ENCODE results near the gene BEGAIN.

BEGAIN gene

DNA sequence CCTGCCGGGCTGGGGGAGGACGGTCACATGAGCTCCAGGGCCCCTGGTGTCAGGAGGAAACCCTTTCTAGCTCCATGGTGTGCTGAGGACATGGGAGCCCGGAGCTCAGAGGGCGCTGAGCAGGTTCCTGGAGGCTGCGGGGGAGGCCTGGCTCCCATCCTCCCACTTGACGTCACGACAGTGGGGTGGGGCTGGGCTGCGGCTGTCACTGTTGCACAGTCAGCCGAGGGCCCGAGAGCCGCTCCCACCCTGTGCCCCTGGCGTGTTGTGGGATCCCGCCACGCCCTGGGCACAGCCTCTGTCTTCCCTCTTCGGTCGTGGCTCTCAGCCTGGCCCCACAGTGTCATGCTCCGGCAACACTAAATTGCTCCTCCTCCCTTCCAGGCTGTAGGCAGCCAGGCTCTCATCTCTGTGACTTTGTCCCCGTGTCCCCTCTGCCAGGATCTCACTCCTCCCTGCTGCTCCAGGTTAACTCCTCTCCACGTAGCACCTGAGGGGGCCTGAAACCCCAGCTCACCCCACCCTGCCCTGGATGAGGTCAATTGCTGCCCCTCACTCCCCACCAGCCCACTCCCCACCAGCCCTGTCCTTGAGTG, 33.0 kb downstream of the BEGAIN start:
- DNase-seq (ENCODE audit: extremely low read depth, low read depth): no peak
- no peak for TF ChIP-seq CTCF (IDR thresholded peaks at IDR 0.05; ENCODE audit: low read depth, low read length)

- TF ChIP-seq CTCF (IDR thresholded peaks at IDR 0.05; ENCODE audit: low read depth, low read length): no peak
- no peak for DNase-seq (ENCODE audit: extremely low read depth, low read depth)
Measured at GRCh38 chr14:100553471-100553870, 33.7 kb downstream of the BEGAIN start.

- no peak for DNase-seq (ENCODE audit: extremely low read depth, low read depth)
- TF ChIP-seq CTCF (IDR thresholded peaks at IDR 0.05; ENCODE audit: low read depth, low read length): no peak
Measured at GRCh38 chr14:100552524-100553125, 34.6 kb downstream of the BEGAIN start.

GRCh38 chr14:100551056-100551455, 36.2 kb downstream of the BEGAIN start:
- TF ChIP-seq CTCF (IDR thresholded peaks at IDR 0.05; ENCODE audit: low read depth, low read length): no peak
- DNase-seq (ENCODE audit: extremely low read depth, low read depth): no peak

DNA sequence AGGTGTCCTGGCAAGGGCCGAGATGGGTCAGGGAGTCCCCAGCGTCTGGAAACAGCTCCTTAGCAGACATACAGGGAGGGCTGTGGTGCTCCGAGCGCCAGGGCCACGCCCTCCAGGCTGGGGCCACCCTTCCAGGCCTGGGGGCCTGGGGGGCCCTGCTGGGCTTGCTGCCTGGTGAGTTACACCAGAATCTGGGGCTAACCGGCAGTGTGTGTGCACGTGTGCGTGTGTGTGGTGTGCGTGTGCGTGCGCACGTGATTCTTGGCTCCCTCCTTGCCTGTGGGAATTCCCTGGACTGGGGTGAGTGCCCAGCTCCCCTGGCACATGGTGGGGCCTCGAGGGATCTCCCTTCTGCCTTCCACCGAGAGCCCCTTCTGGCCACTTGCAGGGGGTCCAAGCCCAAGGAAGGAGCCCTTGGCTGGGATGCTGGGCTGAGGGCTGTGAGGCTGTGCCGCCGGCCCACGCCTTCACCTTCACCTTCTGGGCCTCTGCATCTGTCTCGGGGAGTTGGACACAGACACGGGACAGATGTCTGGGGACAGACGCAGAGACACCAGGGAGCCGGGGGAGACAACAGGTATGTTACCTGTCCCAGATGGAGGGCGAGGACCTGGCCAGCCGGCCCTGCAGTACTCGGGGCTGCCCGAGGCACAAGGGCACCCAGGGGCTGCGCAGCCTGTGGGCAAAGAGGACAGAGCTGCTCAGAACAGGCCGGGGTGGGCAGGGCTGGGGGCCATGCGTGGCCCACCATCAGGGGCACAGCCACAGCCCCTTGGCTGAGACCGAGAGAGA, 37.2 kb downstream of the BEGAIN start:
- no peak for TF ChIP-seq CTCF (IDR thresholded peaks at IDR 0.05; ENCODE audit: low read depth, low read length)
- DNase-seq (ENCODE audit: extremely low read depth, low read depth): no peak

DNA sequence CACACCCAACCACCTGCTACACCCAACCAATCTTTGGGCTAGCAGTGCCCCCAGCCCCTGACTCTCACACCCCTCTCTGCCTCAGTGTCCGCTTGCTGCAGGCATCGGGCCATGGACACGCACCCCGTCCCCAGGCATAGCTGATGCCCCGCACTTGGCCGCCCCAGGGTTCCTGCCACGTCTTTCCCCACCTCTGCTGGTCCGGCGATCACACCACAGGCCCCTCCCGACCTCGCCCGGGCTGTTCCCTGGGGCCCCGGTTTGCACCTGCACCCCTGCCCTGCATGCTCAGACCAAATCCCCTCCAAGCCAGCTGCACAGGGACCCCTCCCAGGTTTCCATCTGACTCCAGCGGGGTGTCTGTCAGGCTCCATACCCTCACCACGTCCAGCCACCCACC, 38.3 kb downstream of the BEGAIN start:
- no peak for TF ChIP-seq CTCF (IDR thresholded peaks at IDR 0.05; ENCODE audit: low read depth, low read length)
- no peak for DNase-seq (ENCODE audit: extremely low read depth, low read depth)

DNA sequence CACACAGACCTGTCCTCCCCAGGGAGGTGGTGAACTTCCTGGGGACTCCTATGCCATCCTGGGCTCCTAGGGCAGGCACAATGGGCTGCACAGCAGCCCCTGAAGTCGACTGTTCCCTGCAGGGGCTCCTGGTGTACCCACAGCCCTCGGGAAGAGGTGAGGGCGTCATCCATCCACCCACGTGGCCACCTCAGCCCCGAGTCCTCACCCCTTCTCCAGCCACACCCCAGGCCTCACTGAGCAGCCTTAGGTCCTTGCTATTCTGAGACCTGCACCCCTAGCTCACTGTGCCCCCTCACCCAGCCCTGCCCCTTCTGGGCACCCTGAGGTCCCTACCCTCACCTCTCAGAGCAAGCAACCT, 38.9 kb downstream of the BEGAIN start:
- no peak for TF ChIP-seq CTCF (IDR thresholded peaks at IDR 0.05; ENCODE audit: low read depth, low read length)
- no peak for DNase-seq (ENCODE audit: extremely low read depth, low read depth)
